T-helper 2 cell treated with Interferon-gamma antibody and Interleukin-4, amounts not matched to agents 5 μg/mL and 100 μg/mL, for 36 hours (primary cell): ENCODE measurements around the gene MYO1C.
"Not testable (repeated sequence)": the region's sequence is repeated elsewhere in the genome, so short reads cannot be mapped to it uniquely, and the experiment has no call there.

ENCODE experiments used
- DNase-seq: peaks from one replicate; pipeline ENCODE4 v3.0.0; 2021; ENCODE audit warnings: low spot score
- H3K27ac Mint-ChIP-seq: one replicate; pipeline ENCODE4 v1.8.0; 2021; ENCODE audit warnings: mild to moderate bottlenecking, mixed read lengths
- H3K27me3 Mint-ChIP-seq: one replicate; pipeline ENCODE4 v1.8.0; 2021; ENCODE audit warnings: low read depth, mixed read lengths
- H3K36me3 Mint-ChIP-seq: one replicate; pipeline ENCODE4 v1.8.0; 2021; ENCODE audit warnings: low read depth, mixed read lengths
- H3K4me1 Mint-ChIP-seq: one replicate; pipeline ENCODE4 v1.8.0; 2021; ENCODE audit warnings: low read depth, mixed read lengths
- H3K4me3 Mint-ChIP-seq: one replicate; pipeline ENCODE4 v1.8.0; 2022; ENCODE audit warnings: mild to moderate bottlenecking, moderate library complexity, mixed read lengths
- H3K9me3 Mint-ChIP-seq: one replicate; pipeline ENCODE4 v1.8.0; 2021; ENCODE audit warnings: mixed read lengths

Gene MYO1C, protein sequence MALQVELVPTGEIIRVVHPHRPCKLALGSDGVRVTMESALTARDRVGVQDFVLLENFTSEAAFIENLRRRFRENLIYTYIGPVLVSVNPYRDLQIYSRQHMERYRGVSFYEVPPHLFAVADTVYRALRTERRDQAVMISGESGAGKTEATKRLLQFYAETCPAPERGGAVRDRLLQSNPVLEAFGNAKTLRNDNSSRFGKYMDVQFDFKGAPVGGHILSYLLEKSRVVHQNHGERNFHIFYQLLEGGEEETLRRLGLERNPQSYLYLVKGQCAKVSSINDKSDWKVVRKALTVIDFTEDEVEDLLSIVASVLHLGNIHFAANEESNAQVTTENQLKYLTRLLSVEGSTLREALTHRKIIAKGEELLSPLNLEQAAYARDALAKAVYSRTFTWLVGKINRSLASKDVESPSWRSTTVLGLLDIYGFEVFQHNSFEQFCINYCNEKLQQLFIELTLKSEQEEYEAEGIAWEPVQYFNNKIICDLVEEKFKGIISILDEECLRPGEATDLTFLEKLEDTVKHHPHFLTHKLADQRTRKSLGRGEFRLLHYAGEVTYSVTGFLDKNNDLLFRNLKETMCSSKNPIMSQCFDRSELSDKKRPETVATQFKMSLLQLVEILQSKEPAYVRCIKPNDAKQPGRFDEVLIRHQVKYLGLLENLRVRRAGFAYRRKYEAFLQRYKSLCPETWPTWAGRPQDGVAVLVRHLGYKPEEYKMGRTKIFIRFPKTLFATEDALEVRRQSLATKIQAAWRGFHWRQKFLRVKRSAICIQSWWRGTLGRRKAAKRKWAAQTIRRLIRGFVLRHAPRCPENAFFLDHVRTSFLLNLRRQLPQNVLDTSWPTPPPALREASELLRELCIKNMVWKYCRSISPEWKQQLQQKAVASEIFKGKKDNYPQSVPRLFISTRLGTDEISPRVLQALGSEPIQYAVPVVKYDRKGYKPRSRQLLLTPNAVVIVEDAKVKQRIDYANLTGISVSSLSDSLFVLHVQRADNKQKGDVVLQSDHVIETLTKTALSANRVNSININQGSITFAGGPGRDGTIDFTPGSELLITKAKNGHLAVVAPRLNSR

DNA sequence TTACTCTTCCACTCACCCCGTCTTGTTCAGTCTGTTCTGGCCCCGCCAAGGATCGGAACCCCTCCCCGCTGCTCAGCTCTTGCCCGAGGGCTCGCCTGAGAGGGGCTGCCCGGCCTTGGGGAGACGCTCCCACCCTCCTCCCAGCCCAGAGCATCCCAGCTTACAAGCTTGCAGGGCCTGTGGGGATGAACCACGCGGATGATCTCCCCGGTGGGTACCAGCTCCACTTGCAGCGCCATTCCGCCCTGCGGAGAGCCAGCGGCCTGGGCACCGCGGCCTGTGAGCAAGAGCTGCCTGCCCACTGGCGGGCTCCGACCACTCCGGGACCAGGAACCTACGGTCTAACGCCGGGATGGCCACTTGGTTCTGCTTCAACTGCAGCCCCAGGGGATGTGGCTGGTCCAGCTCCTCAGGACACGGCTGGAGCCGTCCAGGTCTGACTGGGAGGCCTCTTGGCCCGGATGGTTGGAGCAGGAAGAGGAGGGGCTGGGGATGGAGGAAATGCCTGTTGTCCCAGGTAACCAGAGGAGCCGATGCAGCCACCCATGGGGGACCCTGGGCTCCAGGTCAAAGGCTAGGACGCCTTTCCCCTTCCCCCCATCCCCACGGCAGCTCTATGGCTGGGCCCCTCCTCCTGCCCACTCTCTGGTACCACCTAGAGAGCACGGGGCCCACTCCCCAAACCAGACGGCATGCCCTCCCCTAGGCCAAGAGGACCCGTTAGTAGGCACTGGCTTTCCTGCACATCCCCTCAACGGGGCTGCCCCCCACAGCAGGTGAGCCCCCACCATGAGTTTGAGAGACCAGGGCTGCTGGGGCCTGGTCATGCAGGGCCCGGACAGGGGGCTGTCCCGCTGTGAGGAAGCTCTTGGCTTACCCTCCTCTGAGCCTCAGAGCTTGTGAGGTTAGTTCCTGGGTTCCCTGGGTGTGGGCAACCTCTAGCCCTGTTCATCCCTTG is at the start of gene MYO1C:
MYO1C (minus strand) TSS at position 438 of the 958 bp plus-strand sequence; CDS start at position 239, 199 bp downstream.
- Mint-ChIP-seq H3K9me3 (no peaks in the 10 kb centered on the region), H3K36me3 (peaks cover 7% of the 10 kb centered on the region), H3K4me3 (peak within 1 kb of the TSS; percentile 85), H3K27ac (peak within 1 kb of the TSS; percentile 91), H3K4me1 (peaks cover 15% of the 10 kb centered on the region), H3K27me3 (peaks cover 3% of the 10 kb centered on the region)
- no peak for DNase-seq

DNA sequence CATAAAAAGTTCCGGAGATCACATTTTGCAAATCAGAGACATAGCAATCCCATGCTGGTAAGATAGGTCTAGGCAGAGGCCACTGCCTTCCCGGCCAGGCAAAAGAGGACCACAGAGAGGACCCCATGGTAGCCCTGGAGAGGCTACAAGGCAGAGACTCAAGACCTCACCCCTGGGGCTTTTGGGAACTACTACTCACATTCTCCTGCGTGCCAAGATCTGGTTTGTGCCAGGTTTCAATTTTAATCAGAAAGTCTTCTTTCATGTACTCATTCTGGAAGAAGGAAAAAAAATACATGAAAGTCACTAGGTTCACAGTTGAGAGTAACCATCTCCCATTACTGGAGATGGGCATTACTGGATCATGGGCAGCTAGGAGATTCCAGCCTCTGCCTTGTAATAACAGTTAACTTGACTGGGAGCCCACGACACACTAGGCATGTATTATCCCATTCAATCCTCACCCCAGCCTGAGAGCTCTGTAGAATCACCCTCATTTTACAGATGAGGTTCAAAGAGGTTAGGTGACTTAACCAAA is 49.0 kb upstream of the MYO1C start:
- Mint-ChIP-seq H3K36me3 (peaks cover 25% of the 10 kb centered on the region), H3K27me3 (no peaks in the 10 kb centered on the region), H3K9me3 (no peaks in the 10 kb centered on the region), H3K4me1 (peaks cover 2% of the 10 kb centered on the region), H3K4me3 (no peak overlapping the region), H3K27ac (no peak overlapping the region)
- DNase-seq, result no peak

DNA sequence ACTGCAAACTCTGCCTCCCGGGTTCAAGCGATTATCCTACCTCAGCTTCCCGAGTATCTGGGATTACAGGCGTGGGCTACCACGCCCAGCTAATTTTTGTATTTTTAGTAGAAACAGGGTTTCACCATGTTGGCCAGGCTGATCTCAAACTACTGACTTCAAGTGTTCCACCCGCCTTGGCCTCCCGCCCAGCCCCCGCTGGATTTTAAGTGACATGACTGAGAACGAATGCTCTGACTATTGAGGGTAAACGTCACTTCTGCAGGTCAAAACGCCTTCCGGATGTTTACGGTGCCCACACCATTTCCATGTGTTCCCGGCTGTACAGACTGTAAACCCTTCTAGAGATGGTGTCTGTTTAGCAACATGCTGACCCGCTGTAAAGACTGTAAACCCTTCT is 47.3 kb upstream of the MYO1C start:
- Mint-ChIP-seq H3K27ac (no peak overlapping the region), H3K4me1 (peaks cover 2% of the 10 kb centered on the region)
- no peak for DNase-seq

DNA sequence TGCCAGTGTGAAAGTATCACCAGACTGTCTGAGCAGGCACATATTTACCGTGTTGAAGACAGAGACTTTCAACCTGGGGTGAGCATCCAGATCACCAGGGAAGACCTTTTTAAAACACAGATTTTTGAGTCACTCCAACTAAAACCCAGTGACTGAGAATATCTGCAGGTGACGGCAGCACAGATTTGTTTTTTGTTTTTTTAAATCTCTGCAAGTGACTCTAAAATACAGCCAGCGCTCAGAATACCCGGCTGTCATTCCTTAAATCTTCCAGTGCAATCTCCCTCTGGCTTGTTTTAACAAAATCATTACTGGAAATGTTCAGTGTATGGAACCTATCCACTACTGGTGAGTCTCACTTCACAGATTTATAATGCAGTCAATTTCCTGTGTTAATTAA is 43.3 kb upstream of the MYO1C start:
- Mint-ChIP-seq H3K36me3 (peaks cover 28% of the 10 kb centered on the region), H3K4me3 (no peak overlapping the region), H3K9me3 (no peaks in the 10 kb centered on the region), H3K27me3 (no peaks in the 10 kb centered on the region), H3K27ac (no peak overlapping the region), H3K4me1 (no peaks in the 10 kb centered on the region)
- no peak for DNase-seq

More for the DNA sequence above, 47.3 kb upstream of the MYO1C start:
- Mint-ChIP-seq H3K9me3 (no peaks in the 10 kb centered on the region), H3K27me3 (no peaks in the 10 kb centered on the region), H3K4me3 (no peak overlapping the region), H3K36me3 (peaks cover 32% of the 10 kb centered on the region)

DNA sequence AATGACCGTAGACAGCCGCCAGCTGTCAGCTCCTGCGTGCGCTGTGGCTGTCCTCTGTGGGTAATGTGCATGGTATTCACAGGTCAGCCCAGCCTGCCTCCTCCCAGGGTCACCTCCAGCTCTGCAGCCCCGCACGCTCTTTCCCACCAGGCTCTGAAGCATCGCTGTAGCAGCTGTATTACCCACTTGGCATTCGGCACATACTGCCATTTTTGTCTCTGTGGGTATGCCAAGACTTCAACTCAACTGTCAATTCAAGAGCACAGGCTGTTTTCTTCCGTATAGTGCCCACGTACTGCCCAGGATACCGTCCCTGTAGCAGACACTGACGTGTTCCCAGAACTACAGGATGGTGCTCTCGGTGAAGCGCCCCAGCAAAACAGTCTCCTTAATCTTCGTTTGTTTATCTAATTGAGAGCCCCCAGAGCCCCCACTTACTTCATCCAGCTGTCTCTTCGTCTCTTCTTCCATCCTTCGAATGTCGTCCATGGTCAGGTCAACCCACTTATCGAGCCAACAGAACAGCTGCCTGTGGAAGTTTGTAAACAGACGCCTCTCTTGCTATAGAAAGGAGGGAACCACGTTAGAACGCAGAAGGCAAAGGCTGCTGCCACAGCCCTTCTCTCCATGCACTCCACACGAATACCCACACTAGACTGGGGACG is 41.3 kb upstream of the MYO1C start:
- no peak overlapping the region for H3K27ac Mint-ChIP-seq
- H3K27me3 Mint-ChIP-seq, result no peaks in the 10 kb centered on the region
- H3K4me1 Mint-ChIP-seq, result no peaks in the 10 kb centered on the region
- H3K9me3 Mint-ChIP-seq, result no peaks in the 10 kb centered on the region
- no peak for DNase-seq
- peaks cover 25% of the 10 kb centered on the region for H3K36me3 Mint-ChIP-seq
- no peak overlapping the region for H3K4me3 Mint-ChIP-seq

DNA sequence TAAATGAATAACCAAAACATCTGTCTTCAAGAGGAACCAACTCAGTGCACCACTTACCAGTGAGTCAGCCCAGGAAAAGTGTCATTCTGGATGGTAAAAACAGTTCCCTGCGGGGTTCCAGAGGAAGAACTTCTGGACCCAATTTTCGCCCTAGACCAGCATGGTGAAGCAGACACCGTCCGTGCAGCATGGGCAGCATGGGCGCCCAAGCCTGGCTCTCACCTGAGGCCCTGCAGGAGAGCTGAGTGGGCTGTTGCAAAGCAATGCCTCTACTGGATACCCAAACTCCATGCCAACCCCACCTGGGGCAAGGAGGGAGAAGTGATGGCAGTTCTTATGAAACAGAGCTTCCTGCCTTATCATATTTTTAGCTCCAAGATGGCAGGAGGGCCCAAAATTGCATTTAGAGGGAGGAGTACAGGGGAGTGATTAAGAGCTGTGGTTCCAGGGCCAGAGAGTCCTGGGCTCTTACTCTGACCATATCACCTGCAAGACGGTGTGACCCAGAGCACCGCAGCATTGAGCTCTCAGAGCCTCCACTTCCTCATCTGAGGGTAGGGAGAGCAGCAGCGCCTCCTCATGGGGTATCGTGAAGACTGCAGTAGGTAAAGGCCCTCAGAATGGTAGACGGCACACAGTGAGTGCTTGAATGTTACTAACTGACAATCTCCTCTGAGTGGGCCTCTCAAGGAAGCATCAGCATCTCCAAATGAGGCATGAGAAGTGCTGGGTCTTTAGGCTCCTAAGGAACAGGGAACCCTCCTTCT is 40.5 kb upstream of the MYO1C start:
- Mint-ChIP-seq H3K27ac (no peak overlapping the region), H3K27me3 (no peaks in the 10 kb centered on the region), H3K36me3 (peaks cover 29% of the 10 kb centered on the region), H3K4me1 (no peaks in the 10 kb centered on the region), H3K4me3 (no peak overlapping the region), H3K9me3 (no peaks in the 10 kb centered on the region)
- no peak for DNase-seq

DNA sequence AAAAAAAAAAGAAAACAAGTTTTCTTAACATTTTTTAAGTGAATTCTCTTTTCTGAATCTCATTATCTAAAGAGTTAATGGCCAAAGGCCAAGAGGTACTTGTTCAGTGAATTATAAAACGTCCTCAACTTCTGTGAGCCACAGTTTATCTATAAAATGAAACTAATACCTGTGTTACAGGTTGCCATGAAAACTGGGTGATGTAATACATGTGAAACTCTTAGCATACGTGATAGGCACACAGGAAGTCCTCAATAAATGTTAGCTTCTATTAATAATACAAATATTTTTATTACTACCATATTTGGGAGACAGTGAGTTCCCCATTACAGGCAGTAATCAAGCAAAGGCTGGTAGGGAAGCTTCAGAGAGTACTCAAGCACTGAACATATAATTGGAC is 37.4 kb upstream of the MYO1C start:
- H3K36me3 Mint-ChIP-seq, result peaks cover 27% of the 10 kb centered on the region
- no peak for DNase-seq
- peaks cover 13% of the 10 kb centered on the region for H3K4me1 Mint-ChIP-seq
- H3K27me3 Mint-ChIP-seq, result no peaks in the 10 kb centered on the region
- H3K9me3 Mint-ChIP-seq, result no peaks in the 10 kb centered on the region
- H3K4me3 Mint-ChIP-seq, result no peak overlapping the region
- H3K27ac Mint-ChIP-seq, result no peak overlapping the region

DNA sequence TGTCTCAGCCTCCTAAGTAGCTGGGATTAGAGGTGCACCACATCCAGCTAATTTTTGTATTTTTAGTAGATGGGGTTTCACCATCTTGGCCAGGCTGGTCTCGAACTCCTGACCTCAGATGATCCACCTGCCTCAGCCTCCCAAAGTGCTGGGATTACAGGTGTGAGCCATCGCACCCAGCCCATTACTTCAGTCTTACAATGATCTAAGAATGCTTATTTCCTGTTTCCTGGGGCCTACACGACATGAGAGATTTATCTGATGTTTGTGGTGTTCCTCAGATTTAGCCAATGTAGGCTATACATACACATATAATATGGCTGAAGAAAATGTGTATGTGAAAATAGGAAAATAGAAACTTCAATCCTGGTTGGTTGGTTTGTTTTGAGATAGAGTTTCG is 34.4 kb upstream of the MYO1C start:
- H3K27me3 Mint-ChIP-seq, H3K9me3 Mint-ChIP-seq, DNase-seq: not testable (repeated sequence)
- H3K36me3 Mint-ChIP-seq, result peaks cover 20% of the 10 kb centered on the region
- H3K27ac Mint-ChIP-seq, result peak overlapping the region; percentile 80
- H3K4me1 Mint-ChIP-seq, result peaks cover 13% of the 10 kb centered on the region
- peak overlapping the region; percentile 60 for H3K4me3 Mint-ChIP-seq

DNA sequence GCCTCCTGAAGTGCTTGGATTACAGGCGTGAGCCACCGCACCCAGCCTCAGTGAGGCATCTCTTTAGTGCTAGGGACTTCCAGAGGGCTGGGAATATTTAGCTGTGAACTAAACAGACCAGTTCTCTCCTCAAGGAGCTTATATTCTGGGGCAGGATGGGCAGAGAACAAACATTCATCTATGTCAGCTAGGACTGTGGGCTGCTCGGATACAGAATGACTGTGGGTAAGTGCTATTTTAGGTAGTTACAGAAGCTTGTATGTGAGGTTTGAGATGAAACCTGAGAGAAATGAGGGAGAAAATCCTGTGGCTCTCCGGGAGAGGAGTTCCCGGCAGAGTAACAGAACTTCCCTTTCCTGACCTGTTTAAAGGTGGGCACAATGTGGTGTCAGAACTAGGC is 30.1 kb upstream of the MYO1C start:
- H3K36me3 Mint-ChIP-seq, result peaks cover 16% of the 10 kb centered on the region
- peaks cover 19% of the 10 kb centered on the region for H3K4me1 Mint-ChIP-seq
- no peak overlapping the region for H3K4me3 Mint-ChIP-seq

DNA sequence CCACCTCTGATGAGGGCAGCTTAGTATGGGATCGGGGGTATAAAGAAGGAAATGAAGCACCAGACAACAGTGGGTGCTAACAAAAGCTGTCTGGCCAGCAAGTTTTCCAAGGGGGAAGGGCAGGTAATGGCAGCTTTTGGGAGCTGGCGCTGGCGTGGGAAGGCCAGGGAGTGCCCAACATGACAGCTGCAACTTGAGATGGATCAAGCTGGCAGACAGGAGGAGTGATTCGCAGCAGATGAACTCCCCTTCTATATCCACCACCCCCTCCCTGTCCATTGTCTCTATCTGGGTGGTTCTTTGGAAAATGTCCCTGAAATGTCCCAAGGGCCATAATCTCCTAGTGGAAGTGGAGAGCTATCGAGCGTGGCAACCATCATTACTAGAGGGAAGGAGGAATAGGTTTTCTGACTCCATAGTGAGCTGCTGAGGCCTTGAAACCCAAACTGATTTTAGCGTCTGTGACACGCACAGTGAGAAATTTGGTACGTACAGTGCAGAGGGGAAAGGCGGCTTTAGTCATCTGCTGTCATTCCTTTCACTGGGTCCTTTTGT is 28.7 kb upstream of the MYO1C start:
- Mint-ChIP-seq H3K4me3 (no peak overlapping the region), H3K27me3 (no peaks in the 10 kb centered on the region), H3K9me3 (no peaks in the 10 kb centered on the region), H3K4me1 (peaks cover 12% of the 10 kb centered on the region), H3K27ac (no peak overlapping the region), H3K36me3 (peaks cover 16% of the 10 kb centered on the region)
- DNase-seq, result no peak

More for the DNA sequence above, 30.1 kb upstream of the MYO1C start:
- no peak for DNase-seq
- Mint-ChIP-seq H3K27me3 (no peaks in the 10 kb centered on the region), H3K27ac (no peak overlapping the region), H3K9me3 (no peaks in the 10 kb centered on the region)

DNA sequence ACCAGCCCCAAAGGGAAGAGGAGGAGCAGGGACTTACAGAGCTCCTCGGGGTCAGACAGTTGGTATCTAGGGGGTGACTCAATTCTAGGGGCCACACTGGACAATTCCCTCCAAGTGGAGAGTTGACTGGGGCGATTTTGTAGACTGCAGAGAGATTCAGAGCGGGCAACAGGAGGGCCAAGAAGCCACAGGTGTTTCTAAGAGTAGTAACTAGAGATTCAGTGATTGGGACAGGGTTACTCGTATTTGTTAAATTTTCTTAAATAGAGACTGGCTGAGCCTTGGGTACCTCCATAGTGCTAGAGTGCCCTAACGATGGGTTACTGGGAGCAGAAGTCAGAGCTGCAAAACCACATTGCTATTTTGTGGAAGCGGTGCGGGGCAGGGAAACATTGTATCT is 27.2 kb upstream of the MYO1C start:
- H3K4me1 Mint-ChIP-seq, result peaks cover 18% of the 10 kb centered on the region
- H3K4me3 Mint-ChIP-seq, result no peak overlapping the region
- DNase-seq, result no peak
- no peaks in the 10 kb centered on the region for H3K27me3 Mint-ChIP-seq
- H3K27ac Mint-ChIP-seq, result no peak overlapping the region
- H3K36me3 Mint-ChIP-seq, result peaks cover 11% of the 10 kb centered on the region
- no peaks in the 10 kb centered on the region for H3K9me3 Mint-ChIP-seq

DNA sequence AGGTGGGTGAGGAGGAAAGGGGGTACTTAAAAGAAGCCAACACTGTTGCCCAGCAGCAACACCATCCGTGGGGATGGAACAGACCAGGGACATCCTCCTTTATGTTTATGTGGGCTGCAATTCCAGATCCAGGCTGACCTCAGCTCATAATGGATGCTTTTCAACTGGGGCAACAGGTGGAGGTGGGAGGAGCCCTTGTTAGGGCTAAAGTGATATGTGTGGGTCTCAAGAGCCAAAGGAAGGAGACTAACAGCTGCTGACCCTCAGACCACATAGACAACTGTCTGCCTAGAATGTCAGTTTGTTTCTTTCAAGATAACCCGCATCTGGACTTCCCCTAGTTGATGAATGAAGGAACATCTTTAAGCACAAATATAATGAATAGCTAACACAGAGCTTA is 25.9 kb upstream of the MYO1C start:
- peaks cover 15% of the 10 kb centered on the region for H3K36me3 Mint-ChIP-seq
- no peaks in the 10 kb centered on the region for H3K9me3 Mint-ChIP-seq
- DNase-seq, result no peak
- no peak overlapping the region for H3K27ac Mint-ChIP-seq
- H3K4me3 Mint-ChIP-seq, result peak overlapping the region; percentile 92
- H3K27me3 Mint-ChIP-seq, result no peaks in the 10 kb centered on the region
- H3K4me1 Mint-ChIP-seq, result peaks cover 20% of the 10 kb centered on the region
